HEK293 (cell line): ENCODE results near the gene TBX5.

ENCODE experiments used
- CTCF ChIA-PET: fragments of 350-600 bp; formaldehyde crosslinking; extraction: SDS; loops from one replicate; lab custom pipeline; 2021; ENCODE audit warnings: antibody characterized with exemption; lab: Yijun Ruan, JAX
- POLR2A ChIA-PET: fragments of 300-600 bp; formaldehyde crosslinking; extraction: SDS; loops from one replicate; lab custom pipeline; 2020; ENCODE audit warnings: antibody characterized with exemption, inconsistent platforms; lab: Yijun Ruan, JAX
- H3K27ac ChIP-seq: fragments of 200-500 bp; sonication (Bioruptor generic); 2 replicates; pipeline ENCODE4 v1.5.1; 2014; ENCODE audit warnings: low read depth, low read length, control low read depth, inconsistent platforms; ENCODE audit errors: extremely low read depth
- H3K36me3 ChIP-seq, 2 experiments: fragments of 200-500 bp in 1 of 2; sonication (Bioruptor generic) in 1 of 2; 1 replicate in 1 of 2; 2 replicates in 1 of 2; pipeline ENCODE4 v1.5.1; 2014 to 2017; ENCODE audit warnings: inconsistent platforms in 2 of 2, low read length in 2 of 2; ENCODE audit not compliant: control insufficient read depth in 2 of 2, insufficient read depth in 1 of 2
- H3K4me1 ChIP-seq: fragments of 200-500 bp; sonication (Bioruptor generic); 2 replicates; pipeline ENCODE4 v1.5.1; 2014; ENCODE audit warnings: mild to moderate bottlenecking, low read length, inconsistent platforms; ENCODE audit not compliant: control insufficient read depth, insufficient read depth
- H3K4me3 ChIP-seq: 2 replicates; pipeline ENCODE4 v1.5.1; 2011; ENCODE audit warnings: low read depth, mild to moderate bottlenecking, control low read depth, low read length, moderate library complexity
- H3K9me3 ChIP-seq: fragments of 200-500 bp; sonication (Bioruptor generic); 2 replicates; pipeline ENCODE4 v1.5.1; 2014; ENCODE audit warnings: low read depth, low read length, inconsistent platforms; ENCODE audit not compliant: control insufficient read depth, insufficient read depth
- BCL6B ChIP-seq: fragments of 450-650 bp; formaldehyde crosslinking; IDR thresholded peaks from 2 replicates; pipeline ENCODE4 v1.5.1; 2017; ENCODE audit warnings: missing biosample characterization, missing genetic modification characterization
- ELK4 ChIP-seq: IDR thresholded peaks from 2 replicates; pipeline ENCODE4 v1.6.1; 2011; ENCODE audit warnings: mild to moderate bottlenecking, low read depth, low read length, borderline replicate concordance
- GLI4 ChIP-seq: fragments of 450-650 bp; formaldehyde crosslinking; IDR thresholded peaks from 2 replicates; pipeline ENCODE4 v1.5.1; 2016; ENCODE audit warnings: missing biosample characterization, missing genetic modification characterization
- GLIS1 ChIP-seq: fragments of 450-650 bp; formaldehyde crosslinking; IDR thresholded peaks from 2 replicates; pipeline ENCODE4 v1.5.1; 2016; ENCODE audit warnings: missing biosample characterization, missing genetic modification characterization
- GLIS2 ChIP-seq: fragments of 450-650 bp; formaldehyde crosslinking; IDR thresholded peaks from 2 replicates; pipeline ENCODE4 v1.5.1; 2016; ENCODE audit warnings: missing biosample characterization, missing genetic modification characterization
- HOXC10 ChIP-seq: sonication (generic); formaldehyde crosslinking; IDR thresholded peaks from 2 replicates; pipeline ENCODE4 v1.8.1; 2023; ENCODE audit warnings: mild to moderate bottlenecking, missing genetic modification reagents
- KLF1 ChIP-seq: fragments of 450-650 bp; formaldehyde crosslinking; IDR thresholded peaks from 2 replicates; pipeline ENCODE4 v1.5.1; 2016; ENCODE audit warnings: missing biosample characterization, missing genetic modification characterization
- KLF16 ChIP-seq: fragments of 450-650 bp; formaldehyde crosslinking; IDR thresholded peaks from 2 replicates; pipeline ENCODE4 v1.5.1; 2017; ENCODE audit warnings: missing biosample characterization, missing genetic modification characterization
- PBX3 ChIP-seq: sonication (generic); formaldehyde crosslinking; IDR thresholded peaks from 2 replicates; pipeline ENCODE4 v1.8.1; 2022; ENCODE audit warnings: mild to moderate bottlenecking, moderate library complexity, missing genetic modification reagents
- RBAK ChIP-seq: fragments of 450-650 bp; formaldehyde crosslinking; IDR thresholded peaks from 2 replicates; pipeline ENCODE4 v1.5.1; 2016; ENCODE audit warnings: missing biosample characterization, missing genetic modification characterization
- SCRT2 ChIP-seq: fragments of 450-650 bp; formaldehyde crosslinking; IDR thresholded peaks from 2 replicates; pipeline ENCODE4 v1.5.1; 2016; ENCODE audit warnings: missing biosample characterization, missing genetic modification characterization
- SP2 ChIP-seq: fragments of 450-650 bp; formaldehyde crosslinking; IDR thresholded peaks from 2 replicates; pipeline ENCODE4 v1.5.1; 2016; ENCODE audit warnings: missing biosample characterization, missing genetic modification characterization
- TCF7L2 ChIP-seq: IDR thresholded peaks from 2 replicates; pipeline ENCODE4 v1.6.1; 2011; ENCODE audit warnings: low read depth, mild to moderate bottlenecking, inconsistent platforms, low read length, moderate library complexity, borderline replicate concordance
- ZBTB48 ChIP-seq: fragments of 450-650 bp; formaldehyde crosslinking; IDR thresholded peaks from 2 replicates; pipeline ENCODE4 v1.5.1; 2016; ENCODE audit warnings: missing biosample characterization, missing genetic modification characterization
- ZIC2 ChIP-seq: fragments of 450-650 bp; formaldehyde crosslinking; IDR thresholded peaks from 2 replicates; pipeline ENCODE4 v1.5.1; 2016; ENCODE audit warnings: missing biosample characterization, missing genetic modification characterization
- ZNF2 ChIP-seq: fragments of 450-650 bp; formaldehyde crosslinking; IDR thresholded peaks from 2 replicates; pipeline ENCODE4 v1.5.1; 2016; ENCODE audit warnings: missing biosample characterization, missing genetic modification characterization
- ZNF280D ChIP-seq: fragments of 450-650 bp; formaldehyde crosslinking; IDR thresholded peaks from 2 replicates; pipeline ENCODE4 v1.5.1; 2016; ENCODE audit warnings: missing biosample characterization, missing genetic modification characterization
- ZNF335 ChIP-seq: fragments of 450-650 bp; formaldehyde crosslinking; conservative IDR thresholded peaks from 2 replicates; pipeline ENCODE4 v1.5.1; 2016; ENCODE audit warnings: missing biosample characterization, missing genetic modification characterization
- ZNF404 ChIP-seq: fragments of 450-650 bp; formaldehyde crosslinking; IDR thresholded peaks from 2 replicates; pipeline ENCODE4 v1.5.1; 2017; ENCODE audit warnings: missing biosample characterization, missing genetic modification characterization
- ZNF518A ChIP-seq: fragments of 450-650 bp; formaldehyde crosslinking; conservative IDR thresholded peaks from 2 replicates; pipeline ENCODE4 v1.5.1; 2016; ENCODE audit warnings: low read depth, missing biosample characterization, missing genetic modification characterization
- ZNF623 ChIP-seq: fragments of 450-650 bp; formaldehyde crosslinking; IDR thresholded peaks from 2 replicates; pipeline ENCODE4 v1.5.1; 2016; ENCODE audit warnings: missing biosample characterization, missing genetic modification characterization
- ZNF654 ChIP-seq: fragments of 450-650 bp; formaldehyde crosslinking; IDR thresholded peaks from 2 replicates; pipeline ENCODE4 v1.5.1; 2016; ENCODE audit warnings: low read depth, missing biosample characterization, missing genetic modification characterization
- ZNF670 ChIP-seq: fragments of 450-650 bp; formaldehyde crosslinking; IDR thresholded peaks from 2 replicates; pipeline ENCODE4 v1.5.1; 2016; ENCODE audit warnings: missing biosample characterization, missing genetic modification characterization, low read depth
- ZSCAN18 ChIP-seq: fragments of 450-650 bp; formaldehyde crosslinking; IDR thresholded peaks from 2 replicates; pipeline ENCODE4 v1.5.1; 2016; ENCODE audit warnings: missing biosample characterization, missing genetic modification characterization
- ZSCAN23 ChIP-seq: fragments of 450-650 bp; formaldehyde crosslinking; IDR thresholded peaks from 2 replicates; pipeline ENCODE4 v1.5.1; 2016; ENCODE audit warnings: missing biosample characterization, missing genetic modification characterization

The TBX5 gene

GRCh38 chr12:114384739-114385138, 21.2 kb downstream of the TBX5 start:
- Histone ChIP-seq H3K27ac (no peak overlapping the region), H3K36me3 (no peaks in the 10 kb centered on the region), H3K9me3 (no peaks in the 10 kb centered on the region), H3K4me3 (no peak overlapping the region), H3K4me1 (no peaks in the 10 kb centered on the region)
- no peak for TF ChIP-seq KLF16 (tag by site-specific recombination)
- no peak for TF ChIP-seq ZNF623 (tag by site-specific recombination)
- TF ChIP-seq ZNF2 (tag by site-specific recombination), result no peak
- TF ChIP-seq ZIC2, result no peak
- TF ChIP-seq HOXC10, result no peak
- no peak for TF ChIP-seq GLIS2 (tag by site-specific recombination)
- no peak for TF ChIP-seq ELK4
- TF ChIP-seq BCL6B, result no peak
- no peak for TF ChIP-seq ZNF280D
- no peak for TF ChIP-seq RBAK (tag by site-specific recombination)
- TF ChIP-seq ZNF670 (tag by site-specific recombination), result no peak
- no peak for TF ChIP-seq GLI4 (tag by site-specific recombination)
- TF ChIP-seq ZNF518A, result no peak
- no peak for TF ChIP-seq SCRT2 (tag by site-specific recombination)
- no peak for TF ChIP-seq ZBTB48
- no peak for TF ChIP-seq ZNF654 (tag by site-specific recombination)
- no peak for TF ChIP-seq ZNF404 (tag by site-specific recombination)
- ChIA-PET CTCF (interaction anchor here (0.7 kb wide), 3 partner anchors 22 to 418 kb away, joined by 3 to 5 read pairs (median 3); no protein-coding TSS in a partner anchor), POLR2A (no interaction called here)

GRCh38 chr12:114381177-114381576, 24.8 kb downstream of the TBX5 start:
- H3K36me3 ChIP-seq, result no peaks in the 10 kb centered on the region
- H3K4me3 ChIP-seq, result no peak overlapping the region
- no peaks in the 10 kb centered on the region for H3K9me3 ChIP-seq
- no peaks in the 10 kb centered on the region for H3K4me1 ChIP-seq
- CTCF ChIA-PET, result no interaction called here
- POLR2A ChIA-PET, result no interaction called here
- H3K27ac ChIP-seq, result no peak overlapping the region
- TF ChIP-seq KLF1 (tag by site-specific recombination) (no peak), SP2 (tag by site-specific recombination) (no peak), SCRT2 (tag by site-specific recombination) (no peak), ZSCAN18 (tag by site-specific recombination) (no peak), ZSCAN23 (tag by site-specific recombination) (no peak), TCF7L2 (no peak), PBX3 (CRISPR knock-in tag) (no peak), GLIS1 (tag by site-specific recombination) (no peak), ZNF335 (tag by site-specific recombination) (no peak)
